Measurements from ENCODE around the gene SMC3.
A peak's percentile ranks its signal among the peaks of the same experiment; 100 is the strongest.
"Not testable (repeated sequence)": the region's sequence is repeated elsewhere in the genome, so short reads cannot be mapped to it uniquely, and the experiment has no call there.

SMC3 gene

GRCh38 chr10:110591760-110592159 is 24.3 kb downstream of the SMC3 start:
- DNase-seq, result no peak

GRCh38 chr10:110597476-110597875 is 30.0 kb downstream of the SMC3 start:
- no peak for DNase-seq

GRCh38 chr10:110600487-110601101 is 33.1 kb downstream of the SMC3 start:
- DNase-seq, result no peak

GRCh38 chr10:110601581-110601980 is 34.1 kb downstream of the SMC3 start:
- DNase-seq, result no peak

GRCh38 chr10:110608087-110608486 is 40.6 kb downstream of the SMC3 start:
- no peak for DNase-seq

- no peak for DNase-seq
These were observed 42.1 kb downstream of the SMC3 start for GRCh38 chr10:110609605-110610004.

- DNase-seq, result peak; percentile 37
These were observed 42.8 kb downstream of the SMC3 start for GRCh38 chr10:110610308-110610774.

- not testable (repeated sequence) for DNase-seq
These were observed 43.3 kb downstream of the SMC3 start for GRCh38 chr10:110610781-110611180.

- DNase-seq, result no peak
These were observed 44.6 kb downstream of the SMC3 start for GRCh38 chr10:110612087-110612486.

GRCh38 chr10:110612629-110613028 is 45.1 kb downstream of the SMC3 start:
- DNase-seq, result no peak

- DNase-seq, result no peak
These were observed 46.0 kb downstream of the SMC3 start for GRCh38 chr10:110613341-110613995.

- DNase-seq, result no peak
These were observed 46.6 kb downstream of the SMC3 start for GRCh38 chr10:110613996-110614495.

GRCh38 chr10:110615057-110615747 is 47.7 kb downstream of the SMC3 start:
- no peak for DNase-seq

GRCh38 chr10:110616493-110617033 is 49.1 kb downstream of the SMC3 start:
- no peak for DNase-seq

- DNase-seq, result no peak
These were observed 50.1 kb downstream of the SMC3 start for GRCh38 chr10:110617425-110618229.

GRCh38 chr10:110618230-110618610 is 50.7 kb downstream of the SMC3 start:
- no peak for DNase-seq

GRCh38 chr10:110619514-110620397 is 52.3 kb downstream of the SMC3 start:
- no peak for DNase-seq

- DNase-seq, result no peak
These were observed 52.9 kb downstream of the SMC3 start for GRCh38 chr10:110620398-110620719.

- DNase-seq, result not testable (repeated sequence)
These were observed 55.8 kb downstream of the SMC3 start for GRCh38 chr10:110623316-110623715.

- no peak for DNase-seq
These were observed 57.9 kb downstream of the SMC3 start for GRCh38 chr10:110625356-110625894.

All from T1000 (cell line).